ENCODE data around the gene PARVG. TPM values are rescaled to one million over a fixed set of nuclear protein-coding genes. Genes with fewer than 3 reads are reported as not detected.

PARVG gene
- total RNA-seq, 1 experiment from 2014 or later: not detected

- TF ChIP-seq EZH2 (IDR thresholded peaks at IDR 0.05; ENCODE audit: low read length, unreplicated experiment): no peak
- no peak for TF ChIP-seq CTCF (conservative IDR thresholded peaks at IDR 0.05; ENCODE audit: low read depth, low read length)
- no peak for TF ChIP-seq EZH2phosphoT487 (IDR thresholded peaks at IDR 0.05; ENCODE audit: borderline replicate concordance, low read length)
- Histone ChIP-seq H3K4me1 (ENCODE audit: insufficient read depth, low read length) (no peaks in the 10 kb centered on the region), H4K20me1 (ENCODE audit: low read length) (no peaks in the 10 kb centered on the region), H3K4me3 (ENCODE audit: low read length) (no peak overlapping the region), H3K9me3 (ENCODE audit: low read length) (no peaks in the 10 kb centered on the region), H3K27ac (ENCODE audit: low read length) (no peak overlapping the region), H3K4me2 (ENCODE audit: low read length) (no peak overlapping the region), H2AFZ (ENCODE audit: low read length) (no peak overlapping the region), H3F3A (ENCODE audit: low read length, unreplicated experiment) (no peaks in the 10 kb centered on the region), H3K79me2 (ENCODE audit: low read length) (no peaks in the 10 kb centered on the region), H3K9ac (ENCODE audit: low read length) (no peak overlapping the region), H3K36me3 (ENCODE audit: low read depth, low read length) (no peaks in the 10 kb centered on the region), H3K27me3 (ENCODE audit: low read length) (no peaks in the 10 kb centered on the region), H3K9me2 (replicated peaks; ENCODE audit: low read length) (no peaks in the 10 kb centered on the region)
- DNase-seq (no peak), ATAC-seq (no peak)
- no TSS peak for BruUV-seq (replicated peaks)
- POLR2A ChIA-PET (ENCODE audit: unreplicated experiment): no interaction called here
- intact Hi-C loops (cut with micrococcal nuclease): no loop called here
- CTCF ChIA-PET: no interaction called here
Observed at GRCh38 chr22:44154436-44154942, 26.2 kb upstream of the PARVG start.

- CTCF ChIA-PET: no interaction called here
- DNase-seq (no peak), ATAC-seq (no peak)
- H3K36me3 ChIP-seq (ENCODE audit: low read depth, low read length): no peaks in the 10 kb centered on the region
- no peaks in the 10 kb centered on the region for H3K79me2 ChIP-seq (ENCODE audit: low read length)
- POLR2A ChIA-PET (ENCODE audit: unreplicated experiment): no interaction called here
- no peak overlapping the region for H3K4me3 ChIP-seq (ENCODE audit: low read length)
- H3K9ac ChIP-seq (ENCODE audit: low read length): no peak overlapping the region
- H3F3A ChIP-seq (ENCODE audit: low read length, unreplicated experiment): no peaks in the 10 kb centered on the region
- intact Hi-C loops (cut with micrococcal nuclease): no loop called here
- no peaks in the 10 kb centered on the region for H3K9me2 ChIP-seq (replicated peaks; ENCODE audit: low read length)
- no peaks in the 10 kb centered on the region for H4K20me1 ChIP-seq (ENCODE audit: low read length)
- no peaks in the 10 kb centered on the region for H3K9me3 ChIP-seq (ENCODE audit: low read length)
- H3K4me2 ChIP-seq (ENCODE audit: low read length): no peak overlapping the region
- H3K27me3 ChIP-seq (ENCODE audit: low read length): no peaks in the 10 kb centered on the region
- no peak overlapping the region for H3K27ac ChIP-seq (ENCODE audit: low read length)
- no peak for TF ChIP-seq EZH2phosphoT487 (IDR thresholded peaks at IDR 0.05; ENCODE audit: borderline replicate concordance, low read length)
- TF ChIP-seq CTCF (conservative IDR thresholded peaks at IDR 0.05; ENCODE audit: low read depth, low read length): no peak
- no peak for TF ChIP-seq EZH2 (IDR thresholded peaks at IDR 0.05; ENCODE audit: low read length, unreplicated experiment)
- H3K4me1 ChIP-seq (ENCODE audit: insufficient read depth, low read length): no peaks in the 10 kb centered on the region
- BruUV-seq (replicated peaks): no TSS peak
- no peak overlapping the region for H2AFZ ChIP-seq (ENCODE audit: low read length)
Observed at GRCh38 chr22:44155115-44155514, 25.6 kb upstream of the PARVG start.

- H3K4me2 ChIP-seq (ENCODE audit: low read length): no peak overlapping the region
- no peak for ATAC-seq
- POLR2A ChIA-PET (ENCODE audit: unreplicated experiment): no interaction called here
Observed at GRCh38 chr22:44157916-44158618, 22.7 kb upstream of the PARVG start.

More at GRCh38 chr22:44157916-44158618, 22.7 kb upstream of the PARVG start:
- DNase-seq: no peak
- Histone ChIP-seq H4K20me1 (ENCODE audit: low read length) (no peaks in the 10 kb centered on the region), H3K4me1 (ENCODE audit: insufficient read depth, low read length) (no peaks in the 10 kb centered on the region), H2AFZ (ENCODE audit: low read length) (no peak overlapping the region), H3K27ac (ENCODE audit: low read length) (no peak overlapping the region), H3F3A (ENCODE audit: low read length, unreplicated experiment) (no peaks in the 10 kb centered on the region), H3K79me2 (ENCODE audit: low read length) (no peaks in the 10 kb centered on the region), H3K27me3 (ENCODE audit: low read length) (no peaks in the 10 kb centered on the region), H3K9me3 (ENCODE audit: low read length) (no peaks in the 10 kb centered on the region), H3K4me3 (ENCODE audit: low read length) (no peak overlapping the region), H3K9ac (ENCODE audit: low read length) (no peak overlapping the region), H3K36me3 (ENCODE audit: low read depth, low read length) (no peaks in the 10 kb centered on the region), H3K9me2 (replicated peaks; ENCODE audit: low read length) (no peaks in the 10 kb centered on the region)
- intact Hi-C loops (cut with micrococcal nuclease): no loop called here
- CTCF ChIA-PET: no interaction called here
- TF ChIP-seq EZH2phosphoT487 (IDR thresholded peaks at IDR 0.05; ENCODE audit: borderline replicate concordance, low read length) (no peak), CTCF (conservative IDR thresholded peaks at IDR 0.05; ENCODE audit: low read depth, low read length) (no peak), EZH2 (IDR thresholded peaks at IDR 0.05; ENCODE audit: low read length, unreplicated experiment) (no peak)
- no TSS peak for BruUV-seq (replicated peaks)
